Sciatic nerve (tissue), 2 donors: ENCODE measurements around the gene MYO5B. TPM values are rescaled to one million over a fixed set of nuclear protein-coding genes. Genes with fewer than 3 reads are reported as not detected.

Experiments used
- ATAC-seq: fragments of 200-7000 bp; cut with Tn5 transposase; one replicate; pipeline ENCODE4 v1.9.1; 2020; ENCODE audit warnings: mild to moderate bottlenecking, moderate library complexity
- DNase-seq: peaks from one replicate; pipeline ENCODE4 v3.0.0-alpha.2; 2020; ENCODE audit warnings: low spot score
- intact Hi-C: fragments of 100-400 bp; cut with DNase I; formaldehyde crosslinking; loops from one replicate; pipeline ENCODE4 v1.14.2; 2022
- total RNA-seq: library from RNA; stranded (reverse); fragmentation: NEBNext Ultra II Directional; extraction: Animal tissue kit (Norgen Biotek cat#: 25700); gene quantifications from one replicate; pipeline ENCODE4 v1.2.1, GENCODE V29; 2021
- donor health status: DM: no; HTN: no; CAD: no.
- donor health status: DM: no; HTN: no; CAD: no.

The MYO5B gene
- total RNA-seq, 1 donor from 2014 or later = 9.9 TPM

- DNase-seq (no peak), ATAC-seq (no peak)
- intact Hi-C loops = no loop called here
These were observed 192.2 kb downstream of the MYO5B start for GRCh38 chr18:50002781-50003180.

- ATAC-seq (no peak), DNase-seq (no peak)
- intact Hi-C loops = no loop called here
These were observed 194.7 kb downstream of the MYO5B start for GRCh38 chr18:50000227-50000626.

- intact Hi-C loops = no loop called here
- no peak for ATAC-seq
- DNase-seq = no peak
These were observed 195.8 kb downstream of the MYO5B start for GRCh38 chr18:49999128-49999527.

GRCh38 chr18:49997558-49997957, 197.4 kb downstream of the MYO5B start:
- ATAC-seq (no peak), DNase-seq (no peak)
- intact Hi-C loops = no loop called here

GRCh38 chr18:49994410-49994809, 200.5 kb downstream of the MYO5B start:
- DNase-seq (no peak), ATAC-seq (no peak)
- intact Hi-C loops = no loop called here

- DNase-seq (no peak), ATAC-seq (no peak)
- intact Hi-C loops = no loop called here
These were observed 201.6 kb downstream of the MYO5B start for GRCh38 chr18:49993299-49993698.

GRCh38 chr18:49988733-49989132, 206.2 kb downstream of the MYO5B start:
- intact Hi-C loops = no loop called here
- ATAC-seq = peak; percentile 52
- no peak for DNase-seq

GRCh38 chr18:49988101-49988500, 206.8 kb downstream of the MYO5B start:
- intact Hi-C loops = no loop called here
- ATAC-seq (no peak), DNase-seq (no peak)

GRCh38 chr18:49985236-49985635, 209.7 kb downstream of the MYO5B start:
- intact Hi-C loops = no loop called here
- ATAC-seq (no peak), DNase-seq (no peak)

- intact Hi-C loops = no loop called here
- DNase-seq (no peak), ATAC-seq (no peak)
These were observed 214.1 kb downstream of the MYO5B start for GRCh38 chr18:49980896-49981295.

GRCh38 chr18:49976795-49977560, 218.0 kb downstream of the MYO5B start:
- no peak for ATAC-seq
- intact Hi-C loops = no loop called here
- DNase-seq = no peak

GRCh38 chr18:49976001-49976400, 218.9 kb downstream of the MYO5B start:
- no peak for ATAC-seq
- no peak for DNase-seq
- intact Hi-C loops = no loop called here

GRCh38 chr18:49974079-49974478, 220.9 kb downstream of the MYO5B start:
- intact Hi-C loops = no loop called here
- no peak for ATAC-seq
- DNase-seq = no peak

GRCh38 chr18:49973592-49973991, 221.4 kb downstream of the MYO5B start:
- DNase-seq = no peak
- no peak for ATAC-seq
- intact Hi-C loops = no loop called here

- DNase-seq = no peak
- intact Hi-C loops = no loop called here
- ATAC-seq = no peak
These were observed 222.4 kb downstream of the MYO5B start for GRCh38 chr18:49972535-49972934.

GRCh38 chr18:49971462-49971861, 223.5 kb downstream of the MYO5B start:
- DNase-seq = no peak
- no peak for ATAC-seq
- intact Hi-C loops = no loop called here

GRCh38 chr18:49970319-49970718, 224.6 kb downstream of the MYO5B start:
- ATAC-seq = no peak
- intact Hi-C loops = no loop called here
- no peak for DNase-seq

- ATAC-seq = peak; percentile 48
- DNase-seq = no peak
- intact Hi-C loops = no loop called here
These were observed 226.2 kb downstream of the MYO5B start for GRCh38 chr18:49968644-49969309.

GRCh38 chr18:49967636-49968313, 227.2 kb downstream of the MYO5B start:
- peak; percentile 37 for ATAC-seq
- intact Hi-C loops = no loop called here
- no peak for DNase-seq

- DNase-seq = no peak
- no peak for ATAC-seq
- intact Hi-C loops = no loop called here
These were observed 227.8 kb downstream of the MYO5B start for GRCh38 chr18:49967171-49967570.
